NT2/D1 (cell line): ENCODE results near the gene ITPRIPL2.

Source experiments
- SUZ12 ChIP-seq: IDR thresholded peaks from 2 replicates; pipeline ENCODE4 v1.6.1; 2011; ENCODE audit not compliant: insufficient read length, insufficient read depth; ENCODE audit errors: extremely low read depth
- ZNF274 ChIP-seq: IDR thresholded peaks from 2 replicates; pipeline ENCODE4 v1.6.1; 2011; ENCODE audit warnings: mild to moderate bottlenecking, low read depth, low read length

DNA sequence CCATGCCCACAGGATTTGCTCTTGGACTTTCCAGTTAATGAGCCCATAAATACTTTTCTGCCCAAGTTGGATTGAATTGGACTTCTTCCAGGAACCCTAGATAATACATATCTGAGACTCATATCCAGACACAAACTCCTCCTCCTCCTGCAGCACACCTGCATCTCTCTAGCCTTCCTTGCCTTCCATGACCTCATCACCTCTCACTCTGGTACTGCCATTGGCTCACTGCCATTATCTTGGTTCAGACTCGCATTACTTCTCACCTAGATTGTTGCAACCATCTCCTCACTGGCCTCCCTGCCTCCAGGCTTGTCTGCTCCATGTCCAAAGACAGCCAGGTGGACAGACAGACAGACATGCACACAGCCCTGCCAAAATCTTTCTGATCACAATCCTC, 49.5 kb downstream of the ITPRIPL2 start:
- TF ChIP-seq ZNF274 (no peak), SUZ12 (no peak)
